ENCODE results near the gene TIMP3. TPM values are rescaled to one million over a fixed set of nuclear protein-coding genes. Genes with fewer than 3 reads are reported as not detected.
A peak's percentile ranks its signal among the peaks of the same experiment; 100 is the strongest.

TIMP3 gene
- total RNA-seq, 6 donors from 2014 or later, result 196 to 659 (median 531) TPM

DNA sequence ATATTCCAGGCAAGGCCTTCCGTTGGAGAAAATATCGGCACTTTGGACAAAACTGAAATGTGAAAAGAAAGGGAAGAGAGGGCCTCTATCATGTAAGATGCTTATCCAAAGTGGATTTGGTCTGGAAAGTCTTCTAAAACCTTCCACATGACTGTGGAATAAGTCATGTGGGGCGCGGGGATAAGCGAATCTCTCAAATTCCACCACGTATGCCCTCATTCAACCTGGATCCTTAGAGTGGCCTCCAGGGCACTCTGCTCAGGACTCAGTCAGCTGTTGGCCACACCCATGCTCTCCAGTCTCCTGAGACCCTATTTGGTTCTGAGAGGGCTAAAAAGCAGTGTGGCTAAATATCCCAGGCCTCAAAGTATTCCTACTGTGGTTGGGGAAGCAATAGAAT lies 2.0 kb upstream of the TIMP3 start:
- TF ChIP-seq EP300 (IDR thresholded peaks at IDR 0.05) (no peak), POLR2AphosphoS5 (IDR thresholded peaks at IDR 0.05) (no peak), POLR2A (IDR thresholded peaks at IDR 0.05) (no peak), CTCF (IDR thresholded peaks at IDR 0.05) (no peak)
- 83 to 94% methylated on average over 6 of the region's 6 CpGs for WGBS, 2 donors
- H3K36me3 ChIP-seq, result peaks cover 0 to 7% (median 0%) of the 10 kb centered on the region in 4 donors
- H3K27me3 ChIP-seq, result peaks cover 0 to 17% (median 4%) of the 10 kb centered on the region in 4 donors
- no peak for ATAC-seq (ENCODE audit: low FRiP score in 2 of 2)
- H3K9me3 ChIP-seq, result no peaks in the 10 kb centered on the region
- no peak for DNase-seq
- peak overlapping the region; percentile 21 to 90 (median 71) for H3K27ac ChIP-seq
- H3K4me3 ChIP-seq, result no peak overlapping the region
- peaks cover 6 to 28% (median 15%) of the 10 kb centered on the region in 4 donors for H3K4me1 ChIP-seq

DNA sequence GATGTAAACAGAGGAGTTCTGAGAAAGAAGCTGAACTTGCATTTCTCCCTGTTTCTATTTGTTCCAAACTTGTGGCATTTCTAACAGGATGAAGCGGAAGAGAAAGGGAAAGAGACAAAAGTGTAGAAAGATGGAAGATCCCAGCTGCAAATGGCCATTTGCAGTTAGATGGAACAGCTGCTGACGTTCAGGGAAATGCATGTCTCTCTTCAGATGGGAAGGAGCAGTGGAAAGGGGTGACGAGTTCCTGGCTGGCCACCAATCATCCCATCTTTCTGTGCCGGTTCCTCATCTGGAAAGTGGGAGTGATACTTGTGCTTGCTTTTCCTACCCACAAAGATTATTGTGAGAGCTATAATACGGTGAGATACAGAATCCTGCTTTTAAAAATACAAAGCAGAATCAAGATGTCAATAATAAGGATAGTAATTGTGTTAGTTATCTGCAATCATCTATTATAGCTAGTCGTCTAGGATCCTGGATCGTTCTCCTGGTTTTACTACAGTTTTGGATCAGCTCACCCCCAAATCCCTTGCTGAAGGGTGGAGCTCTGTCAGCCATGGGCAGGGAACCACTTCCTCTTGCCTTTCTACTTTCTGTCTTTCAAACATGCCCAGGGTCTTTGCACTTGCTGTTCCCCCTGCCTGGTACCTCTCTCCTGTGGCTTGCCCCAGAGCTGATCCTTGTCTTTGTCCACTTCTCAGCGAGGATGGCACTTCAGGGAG lies 1.2 kb upstream of the TIMP3 start:
- DNase-seq (no peak), ATAC-seq (ENCODE audit: low FRiP score in 2 of 2) (no peak)
- peaks cover 6 to 28% (median 15%) of the 10 kb centered on the region in 4 donors for H3K4me1 ChIP-seq
- whole genome bisulfite sequencing, 2 donors, result 70 to 81% methylated on average over 8 of the region's 8 CpGs
- peak overlapping the region in 2 of 4 donors; percentile 78 to 92 for H3K4me3 ChIP-seq
- peak overlapping the region; percentile 88 to 92 (median 90) for H3K27ac ChIP-seq
- no peaks in the 10 kb centered on the region for H3K9me3 ChIP-seq
- H3K27me3 ChIP-seq, result peaks cover 0 to 17% (median 4%) of the 10 kb centered on the region in 4 donors
- TF ChIP-seq POLR2A (IDR thresholded peaks at IDR 0.05), result no peak
- TF ChIP-seq EP300 (IDR thresholded peaks at IDR 0.05), result no peak
- no peak for TF ChIP-seq CTCF (IDR thresholded peaks at IDR 0.05)
- peak in 1 of 2 donors; percentile 14 for TF ChIP-seq POLR2AphosphoS5 (IDR thresholded peaks at IDR 0.05)
- peaks cover 0 to 16% (median 0%) of the 10 kb centered on the region in 4 donors for H3K36me3 ChIP-seq

GRCh38 chr22:32800994-32801536 lies 440 bp upstream of the TIMP3 start:
- H3K4me1 ChIP-seq, result peaks cover 6 to 28% (median 15%) of the 10 kb centered on the region in 4 donors

DNA sequence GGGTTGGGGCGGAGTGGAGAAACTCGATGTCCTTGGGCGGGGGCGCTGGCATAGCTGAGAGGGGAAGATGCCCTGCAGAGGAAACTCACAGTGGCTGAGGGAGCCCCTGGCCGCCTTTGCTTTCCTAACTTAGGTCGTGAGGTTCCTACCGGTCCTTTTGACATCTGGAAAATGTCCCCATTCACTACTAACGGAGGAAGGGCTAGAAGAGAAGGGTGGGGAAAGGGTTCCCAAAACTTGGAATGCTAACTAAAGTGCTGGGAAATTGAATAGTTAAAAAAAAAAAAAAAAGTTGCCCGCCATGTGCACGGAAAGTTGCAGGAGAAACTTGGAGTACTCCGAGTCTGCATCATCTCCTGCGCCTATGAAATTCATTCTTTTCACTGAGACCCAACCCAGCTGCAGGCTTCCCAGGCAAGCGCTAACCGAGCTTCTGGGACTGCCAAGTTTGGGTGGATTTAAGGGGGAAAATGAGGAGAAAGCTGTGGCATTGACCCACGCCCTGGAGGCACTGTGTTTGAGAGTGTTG lies 796 bp downstream of the TIMP3 start:
- DNase-seq, result no peak
- H3K27me3 ChIP-seq, result peaks cover 0 to 17% (median 4%) of the 10 kb centered on the region in 4 donors
- H3K4me1 ChIP-seq, result peaks cover 3 to 18% (median 10%) of the 10 kb centered on the region in 4 donors
- H3K4me3 ChIP-seq, result peak overlapping the region; percentile 49 to 95 (median 85)
- peak overlapping the region; percentile 88 to 92 (median 90) for H3K27ac ChIP-seq
- 3 to 4% methylated on average over 11 to 15 of the region's 15 CpGs for WGBS, 2 donors
- TF ChIP-seq EP300 (IDR thresholded peaks at IDR 0.05) (no peak), POLR2A (IDR thresholded peaks at IDR 0.05) (no peak), POLR2AphosphoS5 (IDR thresholded peaks at IDR 0.05) (peak in 1 of 2 donors; percentile 1)
- no peaks in the 10 kb centered on the region for H3K9me3 ChIP-seq
- ATAC-seq (ENCODE audit: low FRiP score in 2 of 2), result no peak
- peaks cover 0 to 24% (median 0%) of the 10 kb centered on the region in 4 donors for H3K36me3 ChIP-seq

More at GRCh38 chr22:32800994-32801536, 440 bp upstream of the TIMP3 start:
- Histone ChIP-seq H3K27ac (peak overlapping the region; percentile 88 to 92 (median 90)), H3K4me3 (peak overlapping the region; percentile 5 to 95 (median 85)), H3K27me3 (peaks cover 0 to 17% (median 4%) of the 10 kb centered on the region in 4 donors), H3K36me3 (peaks cover 0 to 23% (median 0%) of the 10 kb centered on the region in 4 donors), H3K9me3 (no peaks in the 10 kb centered on the region)
- WGBS, 2 donors, result 27 to 31% methylated on average over 10 to 12 of the region's 21 CpGs
- ATAC-seq (ENCODE audit: low FRiP score in 2 of 2) (no peak), DNase-seq (no peak)
- no peak for TF ChIP-seq EP300 (IDR thresholded peaks at IDR 0.05)
- TF ChIP-seq POLR2A (IDR thresholded peaks at IDR 0.05), result no peak
- TF ChIP-seq CTCF (IDR thresholded peaks at IDR 0.05), result no peak
- TF ChIP-seq POLR2AphosphoS5 (IDR thresholded peaks at IDR 0.05), result no peak

Measured in upper lobe of left lung (tissue), 6 donors.